K562 (cell line): ENCODE data around the gene DRC1. TPM values are rescaled to one million over a fixed set of nuclear protein-coding genes. Genes with fewer than 3 reads are reported as not detected.

ENCODE experiments used
- ATAC-seq: fragments of 200-7000 bp; cut with Tn5 transposase; 3 replicates; pipeline ENCODE4 v1.9.1; 2020; ENCODE audit warnings: moderate library complexity
- BruUV-seq: library from RNA; stranded (reverse); fragments of 400-500 nt; replicated peaks from 2 replicates; lab custom pipeline; 2021; lab: Mats Ljungman, UMichigan
- CTCF ChIA-PET: fragments of 300-600 bp; formaldehyde crosslinking; extraction: SDS; loops from one replicate; lab custom pipeline; 2021; ENCODE audit warnings: low intra/inter-chr PET ratio; lab: Yijun Ruan, JAX
- POLR2A ChIA-PET: fragments of 300-600, 350-650 bp; sonication (Branson Sonifier 250); formaldehyde crosslinking; extraction: SDS; loops from one replicate; lab custom pipeline; 2021; ENCODE audit warnings: antibody characterized with exemption, inconsistent platforms; lab: Yijun Ruan, JAX
- DNase-seq, 4 experiments: peaks; one replicate each; pipeline versions ENCODE4 v3.0.0 to v3.0.0-alpha.2; 2011 to 2018; ENCODE audit warnings: low spot score in 3 of 4, mixed read lengths in 3 of 4; ENCODE audit errors: extremely low read depth in 1 of 4
- FAIRE-seq: peaks from 2 replicates; lab custom pipeline; 2011; peaks lifted over from hg19 to GRCh38; lab: Jason Lieb, UNC
- H2AFZ ChIP-seq: 2 replicates; pipeline ENCODE4 v1.6.0; 2011; ENCODE audit warnings: low read depth, low read length, control low read depth, inconsistent platforms
- H3K27ac ChIP-seq: fragments of 200-600 bp; 3 replicates; pipeline ENCODE4 v1.8.0; 2011; ENCODE audit warnings: low read depth, mild to moderate bottlenecking, control low read depth, inconsistent platforms, low read length, moderate library complexity, mixed read lengths; ENCODE audit errors: extremely low read depth
- H3K27me3 ChIP-seq, 2 experiments: fragments of 300-600 bp in 1 of 2; 2 replicates in 1 of 2; 3 replicates in 1 of 2; pipeline versions ENCODE4 v1.6.0 to v1.8.0; 2011; ENCODE audit warnings: inconsistent platforms in 2 of 2, low read length in 2 of 2, mild to moderate bottlenecking in 1 of 2, mixed read lengths in 1 of 2, moderate library complexity in 1 of 2; ENCODE audit not compliant: control insufficient read depth in 2 of 2, insufficient read depth in 2 of 2
- H3K36me3 ChIP-seq: fragments of 300-600 bp; 3 replicates; pipeline ENCODE4 v1.8.0; 2011; ENCODE audit warnings: mild to moderate bottlenecking, low read length, inconsistent platforms; ENCODE audit not compliant: control insufficient read depth, insufficient read depth
- H3K4me1 ChIP-seq, 2 experiments: fragments of 200-600 bp in 1 of 2; replicated peaks in 1 of 2; 2 replicates in 1 of 2; 3 replicates in 1 of 2; pipeline versions ENCODE4 v1.5.1 to v1.8.0; 2011; ENCODE audit warnings: inconsistent platforms in 2 of 2, low read length in 2 of 2, mild to moderate bottlenecking in 1 of 2, mixed read lengths in 1 of 2, moderate library complexity in 1 of 2; ENCODE audit not compliant: control insufficient read depth in 2 of 2, insufficient read depth in 2 of 2
- H3K4me2 ChIP-seq: 2 replicates; pipeline ENCODE4 v1.6.1; 2011; ENCODE audit warnings: low read length, control low read depth, inconsistent platforms, mixed read lengths; ENCODE audit not compliant: insufficient read depth
- H3K4me3 ChIP-seq: fragments of 200-600 bp; sonication (generic), shearing (Covaris generic); 2 replicates; pipeline ENCODE4 v1.5.1; 2016; ENCODE audit warnings: control low read depth, inconsistent platforms
- H3K79me2 ChIP-seq: fragments of 200-600 bp; 3 replicates; pipeline ENCODE4 v1.8.0; 2011; ENCODE audit warnings: low read length, inconsistent platforms; ENCODE audit not compliant: control insufficient read depth, insufficient read depth
- H3K9ac ChIP-seq, 2 experiments: 2 replicates each; pipeline versions ENCODE4 v1.6.0 to v1.6.1; 2011; ENCODE audit warnings: low read depth in 2 of 2, low read length in 2 of 2, control low read depth in 1 of 2, inconsistent platforms in 1 of 2, mild to moderate bottlenecking in 1 of 2, mixed read lengths in 1 of 2; ENCODE audit not compliant: insufficient read depth in 1 of 2
- H3K9me1 ChIP-seq: one replicate; pipeline ENCODE4 v1.6.0; 2011; ENCODE audit warnings: inconsistent platforms, mild to moderate bottlenecking, low read length, moderate library complexity; ENCODE audit not compliant: control insufficient read depth, insufficient read depth
- H3K9me3 ChIP-seq: replicated peaks from 2 replicates; pipeline ENCODE4 v1.5.1; 2011; ENCODE audit warnings: low read depth, low read length, inconsistent platforms; ENCODE audit not compliant: control insufficient read depth, insufficient read depth
- H4K20me1 ChIP-seq: replicated peaks from 2 replicates; pipeline ENCODE4 v1.6.1; 2011; ENCODE audit warnings: low read length, inconsistent platforms, mixed read lengths; ENCODE audit not compliant: control insufficient read depth, insufficient read depth
- BRD9 ChIP-seq: fragments of 450-650 bp; IDR thresholded peaks from 2 replicates; pipeline ENCODE4 v1.6.1; 2018; ENCODE audit warnings: low read depth; ENCODE audit not compliant: partially characterized antibody
- FOXK1 ChIP-seq: sonication (generic); formaldehyde crosslinking; IDR thresholded peaks from 2 replicates; pipeline ENCODE4 v1.8.0; 2022; ENCODE audit warnings: missing genetic modification reagents, mild to moderate bottlenecking, borderline replicate concordance
- GATAD2A ChIP-seq: fragments of 450-650 bp; IDR thresholded peaks from 2 replicates; pipeline ENCODE4 v1.6.1; 2017
- KDM1A ChIP-seq, 2 experiments: fragments of 450-650 bp; IDR thresholded peaks; 2 replicates each; pipeline ENCODE4 v1.6.1; 2016; ENCODE audit warnings: mild to moderate bottlenecking in 2 of 2
- LARP7 ChIP-seq: fragments of 450-650 bp; IDR thresholded peaks from 2 replicates; pipeline ENCODE4 v1.6.1; 2016
- NBN ChIP-seq: fragments of 450-650 bp; IDR thresholded peaks from 2 replicates; pipeline ENCODE4 v1.6.1; 2016; ENCODE audit warnings: low read depth, mild to moderate bottlenecking
- PRPF4 ChIP-seq: fragments of 200-400 bp; formaldehyde crosslinking; IDR thresholded peaks from one replicate; pipeline ENCODE4 v1.6.1; 2017; ENCODE audit warnings: low read length, low read depth, mild to moderate bottlenecking; ENCODE audit not compliant: insufficient read depth, poor library complexity, severe bottlenecking
- ZEB2 ChIP-seq: fragments of 450-650 bp; IDR thresholded peaks from 2 replicates; pipeline ENCODE4 v1.6.1; 2016
- ZNF253 ChIP-seq: fragments of 250-450 bp; sonication (Bioruptor Pico); conservative IDR thresholded peaks from 2 replicates; pipeline ENCODE4 v1.6.1; 2021; ENCODE audit warnings: mild to moderate bottlenecking
- ZNF584 ChIP-seq: fragments of 200-800 bp; sonication (Bioruptor generic); IDR thresholded peaks from 2 replicates; pipeline ENCODE4 v1.6.1; 2016; ENCODE audit warnings: low read depth, mild to moderate bottlenecking, missing genetic modification characterization, missing compliant biosample characterization
- WGBS: fragments of 100-300 bp; shearing (Covaris generic); methylation state at CpG from one replicate; pipeline ENCODE4 v1.1.6; 2016; ENCODE audit warnings: low coverage, mixed read lengths; ENCODE audit not compliant: insufficient coverage; ENCODE audit errors: missing lambda C conversion rate; 5-methylcytosine and 5-hydroxymethylcytosine counted together
- in situ Hi-C: fragments of 300-500 bp; cut with MboI; formaldehyde crosslinking; loops from 4 replicates; pipeline ENCODE4 v1.15.0; 2018; ENCODE audit warnings: inconsistent platforms, mixed read lengths
- intact Hi-C: fragments of 100-400 bp; cut with micrococcal nuclease; formaldehyde crosslinking; loops from 2 replicates; pipeline ENCODE4 v1.14.2; 2022
- polyA plus RNA-seq, 8 experiments: library from polyadenylated mRNA; depleted of rRNA in 4 of 8; stranded (reverse) in 5 of 8; unstranded in 3 of 8; fragments of >200 nt; fragmentation: Nextera tagmentation in 2 of 8; fragmentation: Illumina TruSeq in 1 of 8; extraction: Ambion mirVana in 2 of 8; extraction: Trizol in 1 of 8; gene quantifications; 2 replicates each; pipeline versions ENCODE4 v1.2.1 to v1.2.3, GENCODE V29; 2011 to 2014; ENCODE audit warnings: inconsistent platforms in 1 of 8, missing spikeins in 1 of 8
- total RNA-seq, 7 experiments: library from RNA; depleted of rRNA in 6 of 7; stranded (reverse); fragments of >200 nt in 6 of 7; fragmentation: Illumina TruSeq in 2 of 7; extraction: Trizol in 2 of 7; gene quantifications; 2 replicates each; pipeline versions ENCODE4 v1.2.1 to v1.2.3, GENCODE V29; 2011 to 2021; ENCODE audit warnings: low replicate concordance in 1 of 7
- TF ChIP-seq, protein P1 (sequence below): sonication (generic); formaldehyde crosslinking; IDR thresholded peaks from 2 replicates; pipeline ENCODE4 v1.8.0; 2023; ENCODE audit warnings: missing genetic modification reagents, mild to moderate bottlenecking, borderline replicate concordance

Gene DRC1
- total and polyA plus RNA-seq, 9 of the 15 experiments (the other 6 are each of a cell fraction or from before 2014, with no cell fraction given): 0.07 to 0.10 TPM; not detected in 7

DNA sequence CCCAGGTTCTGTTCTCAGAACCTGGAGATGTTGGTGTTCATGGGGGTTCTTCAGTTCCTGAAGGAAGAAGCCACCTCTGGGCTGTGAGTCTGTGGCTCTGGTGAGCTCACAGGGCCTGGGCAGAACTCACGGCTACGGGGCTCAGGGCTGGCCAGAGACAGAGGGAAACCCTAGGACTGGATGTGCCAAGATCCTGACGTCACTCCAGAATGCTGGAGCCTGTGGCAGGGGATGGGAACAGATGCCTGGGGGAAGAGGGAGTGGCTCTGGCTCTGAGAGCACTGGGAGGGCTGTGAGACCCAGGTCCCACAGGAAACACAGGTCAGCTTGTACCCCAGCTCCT is 76.2 kb downstream of the DRC1 start, which contains the start of gene OTOF:
TSS of gene OTOF (minus strand) at position 214 of the 343 bp plus-strand sequence.
- no peak within 1 kb of the TSS for H3K4me3 ChIP-seq
- CTCF ChIA-PET: no interaction called here
- no peaks in the 10 kb centered on the region for H3K9me1 ChIP-seq
- in situ Hi-C loops (no loop called here), intact Hi-C loops (no loop called here)
- H3K79me2 ChIP-seq: no peaks in the 10 kb centered on the region
- H3K4me1 ChIP-seq: peaks cover 0 to 43% of the 10 kb centered on the region in 2 experiments; a peak in 2 of 5 replicates
- POLR2A ChIA-PET: interaction anchor here (1.0 kb wide), 1 partner anchor 63 kb away, joined by 3 read pairs; no protein-coding TSS in a partner anchor
- no peak for ATAC-seq
- H3K27me3 ChIP-seq: peaks cover 0 to 7% of the 10 kb centered on the region in 2 experiments; a peak in 3 of 5 replicates
- peak within 1 kb of the TSS in 1 of 2 experiments; percentile 64; a peak in 2 of 4 replicates for H3K9ac ChIP-seq
- H3K4me2 ChIP-seq: no peak within 1 kb of the TSS
- TF ChIP-seq LARP7 (no peak), NBN (no peak), FOXK1 (no peak), BRD9 (no peak)
- TF ChIP-seq, all 486 proteins: peak for 0
- Histone ChIP-seq H4K20me1 (peaks cover 5% of the 10 kb centered on the region; the same call in 1 of the 2 replicates), H2AFZ (peak within 1 kb of the TSS; percentile 45), H3K36me3 (no peaks in the 10 kb centered on the region), H3K27ac (no peak within 1 kb of the TSS), H3K9me3 (no peaks in the 10 kb centered on the region; the same call in 1 of the 2 replicates)
- WGBS: 0% methylated on average over 2 of the region's 3 CpGs
- DNase-seq: no peak
- no TSS peak for BruUV-seq
- no peak for FAIRE-seq

DNA sequence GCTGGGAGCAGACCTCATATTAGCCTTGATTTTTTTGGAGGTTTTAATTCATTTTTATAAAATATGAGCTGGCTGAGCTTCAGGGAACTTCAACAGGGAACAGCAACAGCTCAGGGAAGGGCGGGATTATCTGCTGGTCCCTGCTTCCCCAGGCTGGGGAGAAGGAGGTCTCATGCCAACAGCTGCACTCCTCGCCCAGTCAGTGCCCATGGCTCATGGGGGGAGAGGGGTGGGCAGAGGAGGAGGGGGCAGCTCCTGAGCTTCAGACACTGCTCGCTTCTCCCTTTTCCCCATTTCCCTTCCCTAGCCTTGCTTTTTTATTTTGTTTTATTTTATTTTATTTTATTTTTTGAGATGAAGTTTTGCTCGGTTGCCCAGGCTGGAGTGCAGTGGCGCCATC is 76.6 kb downstream of the DRC1 start:
- FAIRE-seq: no peak
- ChIA-PET POLR2A (no interaction called here), CTCF (no interaction called here)
- ATAC-seq: no peak
- intact Hi-C loops: no loop called here
- Histone ChIP-seq H3K36me3 (no peaks in the 10 kb centered on the region), H3K4me2 (no peak overlapping the region), H3K9me1 (no peaks in the 10 kb centered on the region), H3K9me3 (no peaks in the 10 kb centered on the region; the same call in 1 of the 2 replicates), H3K79me2 (no peaks in the 10 kb centered on the region), H2AFZ (no peak overlapping the region), H3K9ac (no peak overlapping the region), H3K4me3 (no peak overlapping the region), H3K4me1 (peaks cover 0 to 38% of the 10 kb centered on the region in 2 experiments; a peak in 2 of 5 replicates), H3K27ac (no peak overlapping the region), H4K20me1 (peaks cover 5% of the 10 kb centered on the region; the same call in 1 of the 2 replicates), H3K27me3 (peaks cover 0 to 11% of the 10 kb centered on the region in 2 experiments; a peak in 3 of 5 replicates)
- 32% methylated on average over 4 of the region's 5 CpGs for WGBS
- BruUV-seq: no TSS peak
- in situ Hi-C loops: no loop called here
- no peak for DNase-seq
- TF ChIP-seq BRD9: no peak
- TF ChIP-seq ZNF253 (CRISPR knock-in tag): no peak
- TF ChIP-seq, protein P1, sequence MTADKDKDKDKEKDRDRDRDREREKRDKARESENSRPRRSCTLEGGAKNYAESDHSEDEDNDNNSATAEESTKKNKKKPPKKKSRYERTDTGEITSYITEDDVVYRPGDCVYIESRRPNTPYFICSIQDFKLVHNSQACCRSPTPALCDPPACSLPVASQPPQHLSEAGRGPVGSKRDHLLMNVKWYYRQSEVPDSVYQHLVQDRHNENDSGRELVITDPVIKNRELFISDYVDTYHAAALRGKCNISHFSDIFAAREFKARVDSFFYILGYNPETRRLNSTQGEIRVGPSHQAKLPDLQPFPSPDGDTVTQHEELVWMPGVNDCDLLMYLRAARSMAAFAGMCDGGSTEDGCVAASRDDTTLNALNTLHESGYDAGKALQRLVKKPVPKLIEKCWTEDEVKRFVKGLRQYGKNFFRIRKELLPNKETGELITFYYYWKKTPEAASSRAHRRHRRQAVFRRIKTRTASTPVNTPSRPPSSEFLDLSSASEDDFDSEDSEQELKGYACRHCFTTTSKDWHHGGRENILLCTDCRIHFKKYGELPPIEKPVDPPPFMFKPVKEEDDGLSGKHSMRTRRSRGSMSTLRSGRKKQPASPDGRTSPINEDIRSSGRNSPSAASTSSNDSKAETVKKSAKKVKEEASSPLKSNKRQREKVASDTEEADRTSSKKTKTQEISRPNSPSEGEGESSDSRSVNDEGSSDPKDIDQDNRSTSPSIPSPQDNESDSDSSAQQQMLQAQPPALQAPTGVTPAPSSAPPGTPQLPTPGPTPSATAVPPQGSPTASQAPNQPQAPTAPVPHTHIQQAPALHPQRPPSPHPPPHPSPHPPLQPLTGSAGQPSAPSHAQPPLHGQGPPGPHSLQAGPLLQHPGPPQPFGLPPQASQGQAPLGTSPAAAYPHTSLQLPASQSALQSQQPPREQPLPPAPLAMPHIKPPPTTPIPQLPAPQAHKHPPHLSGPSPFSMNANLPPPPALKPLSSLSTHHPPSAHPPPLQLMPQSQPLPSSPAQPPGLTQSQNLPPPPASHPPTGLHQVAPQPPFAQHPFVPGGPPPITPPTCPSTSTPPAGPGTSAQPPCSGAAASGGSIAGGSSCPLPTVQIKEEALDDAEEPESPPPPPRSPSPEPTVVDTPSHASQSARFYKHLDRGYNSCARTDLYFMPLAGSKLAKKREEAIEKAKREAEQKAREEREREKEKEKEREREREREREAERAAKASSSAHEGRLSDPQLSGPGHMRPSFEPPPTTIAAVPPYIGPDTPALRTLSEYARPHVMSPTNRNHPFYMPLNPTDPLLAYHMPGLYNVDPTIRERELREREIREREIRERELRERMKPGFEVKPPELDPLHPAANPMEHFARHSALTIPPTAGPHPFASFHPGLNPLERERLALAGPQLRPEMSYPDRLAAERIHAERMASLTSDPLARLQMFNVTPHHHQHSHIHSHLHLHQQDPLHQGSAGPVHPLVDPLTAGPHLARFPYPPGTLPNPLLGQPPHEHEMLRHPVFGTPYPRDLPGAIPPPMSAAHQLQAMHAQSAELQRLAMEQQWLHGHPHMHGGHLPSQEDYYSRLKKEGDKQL (CRISPR knock-in tag): no peak
- no peak for TF ChIP-seq ZNF584 (CRISPR knock-in tag)
- no peak for TF ChIP-seq ZEB2
- TF ChIP-seq KDM1A (IDR thresholded peaks at IDR 0.05): no peak
- no peak for TF ChIP-seq GATAD2A
- TF ChIP-seq PRPF4: no peak
